Measurements from ENCODE around the gene KANSL3.
"Not testable (repeated sequence)": the region's sequence is repeated elsewhere in the genome, so short reads cannot be mapped to it uniquely, and the experiment has no call there.

Gene KANSL3

DNA sequence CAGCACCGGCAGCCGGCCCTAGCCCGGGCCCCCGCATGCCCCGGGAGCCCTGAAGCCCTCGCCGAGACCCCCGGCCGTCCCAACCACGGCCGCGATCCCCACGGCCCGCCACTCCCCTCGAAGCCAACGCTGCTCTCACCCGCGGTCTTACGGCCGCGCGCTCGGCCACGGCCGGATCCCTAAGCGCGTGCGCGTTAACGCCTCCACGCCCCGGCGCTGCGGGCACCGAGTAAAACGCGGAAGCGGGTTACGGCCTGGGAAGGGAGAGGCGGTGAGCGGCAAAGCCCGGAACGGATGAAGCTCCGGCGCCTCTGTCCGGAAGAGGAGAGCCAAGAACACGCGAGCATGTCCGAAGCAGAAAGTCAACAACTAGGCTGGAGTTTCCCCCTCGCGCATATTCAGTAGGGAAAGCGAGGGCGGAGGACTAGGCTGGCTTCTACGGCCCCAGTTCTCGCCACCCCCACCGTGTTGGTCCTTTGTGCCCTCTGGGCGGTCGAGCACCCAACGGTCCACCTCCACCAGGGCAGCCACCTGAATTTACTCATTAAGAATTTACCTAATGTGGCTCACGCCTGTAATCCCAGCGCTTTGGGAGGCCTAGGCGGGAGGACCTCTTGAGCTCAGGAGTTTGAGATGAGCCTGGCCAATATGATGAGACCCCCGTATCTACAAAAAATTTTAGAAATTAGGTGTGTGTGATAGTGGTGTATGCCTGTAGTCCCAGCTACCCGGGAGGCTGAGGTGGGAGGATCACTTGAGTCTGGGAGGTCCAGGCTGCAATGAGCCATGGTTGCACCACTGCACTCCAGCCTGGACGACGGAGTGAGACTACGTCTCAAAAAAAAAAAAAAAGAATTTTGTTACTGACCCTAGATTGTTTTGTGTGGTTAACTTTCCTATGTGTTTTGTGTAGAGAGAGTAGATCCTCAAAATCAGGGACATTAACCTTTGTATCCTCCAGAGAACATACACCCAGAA lies at the start of gene KANSL3:
Gene KANSL3, minus strand, starts transcription at position 169 of the 978 bp plus-strand sequence. CDS start 1,177 bp downstream, outside the sequence.
- peak; percentile 90 for DNase-seq

- no peak for DNase-seq
Observed at GRCh38 chr2:96687266-96687665, 49.2 kb upstream of the KANSL3 start.

- peak; percentile 17 for DNase-seq
Observed at GRCh38 chr2:96685577-96686459, 47.7 kb upstream of the KANSL3 start.

DNA sequence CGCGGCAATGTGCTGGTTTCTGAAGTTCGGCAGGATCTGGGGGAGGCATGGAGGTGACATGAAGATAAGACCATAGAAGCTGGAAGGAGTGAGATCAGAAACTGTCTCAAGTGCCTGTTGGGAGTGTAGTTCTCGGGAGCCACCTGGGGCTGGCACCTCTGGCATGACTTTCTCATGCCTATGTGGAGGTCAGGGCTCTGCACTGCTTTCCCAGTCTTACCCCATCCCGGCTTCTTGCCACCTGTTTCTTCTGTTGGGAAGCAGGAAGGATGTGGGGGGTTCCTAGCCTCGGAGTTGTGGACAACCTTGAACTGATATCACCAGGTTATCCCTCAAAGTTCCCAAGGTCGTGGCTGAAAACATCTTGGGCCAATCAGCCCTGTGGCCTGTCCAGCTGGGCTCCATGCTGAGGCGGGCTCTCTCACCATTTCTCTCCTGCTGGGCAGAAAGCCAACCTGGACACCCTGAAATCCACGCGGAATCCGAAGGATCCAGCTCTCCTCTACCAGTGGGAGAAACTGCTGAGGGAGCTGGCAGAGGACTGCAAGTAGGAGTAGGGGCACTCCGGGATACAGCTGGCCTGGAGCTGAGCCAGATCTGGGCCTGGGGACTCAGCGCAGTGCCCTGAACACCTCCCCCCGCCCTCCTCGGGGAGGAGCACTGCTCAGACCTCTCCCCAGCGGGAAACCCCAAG lies 46.9 kb upstream of the KANSL3 start:
- no peak for DNase-seq

- no peak for DNase-seq
Observed at GRCh38 chr2:96683972-96684820, 46.1 kb upstream of the KANSL3 start.

- DNase-seq = no peak
Observed at GRCh38 chr2:96683307-96683706, 45.2 kb upstream of the KANSL3 start.

GRCh38 chr2:96681540-96681939 lies 43.4 kb upstream of the KANSL3 start:
- no peak for DNase-seq

DNA sequence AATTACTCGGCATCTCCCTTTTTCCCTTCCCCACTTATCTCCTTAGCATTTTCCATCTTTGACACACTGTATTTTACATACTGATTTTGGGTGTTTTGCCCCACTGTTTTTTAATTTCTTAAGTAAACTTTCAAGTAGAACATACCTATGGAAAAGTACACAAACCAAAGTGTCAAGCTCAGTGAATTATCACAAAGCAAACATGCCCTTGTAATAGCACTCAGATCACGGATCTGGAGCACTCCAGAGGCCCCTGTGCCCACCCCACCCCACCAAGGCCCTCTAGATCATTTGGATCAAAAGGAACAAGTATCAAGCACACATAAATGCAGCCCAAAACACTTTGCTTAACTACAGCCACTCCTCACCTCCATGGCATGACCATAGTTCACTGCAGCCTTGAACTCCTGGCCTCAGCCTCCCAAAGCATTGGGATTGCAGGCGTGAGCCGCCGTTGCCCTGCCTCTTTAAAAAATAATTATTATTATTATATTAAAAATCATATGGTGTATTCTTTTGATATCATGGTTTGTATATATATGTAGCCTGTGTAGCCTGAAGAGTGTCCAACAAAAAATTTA lies 42.5 kb upstream of the KANSL3 start:
- no peak for DNase-seq

- DNase-seq = no peak
Observed at GRCh38 chr2:96679848-96680247, 41.7 kb upstream of the KANSL3 start.

- no peak for DNase-seq
Observed at GRCh38 chr2:96669539-96670215, 31.6 kb upstream of the KANSL3 start.

DNA sequence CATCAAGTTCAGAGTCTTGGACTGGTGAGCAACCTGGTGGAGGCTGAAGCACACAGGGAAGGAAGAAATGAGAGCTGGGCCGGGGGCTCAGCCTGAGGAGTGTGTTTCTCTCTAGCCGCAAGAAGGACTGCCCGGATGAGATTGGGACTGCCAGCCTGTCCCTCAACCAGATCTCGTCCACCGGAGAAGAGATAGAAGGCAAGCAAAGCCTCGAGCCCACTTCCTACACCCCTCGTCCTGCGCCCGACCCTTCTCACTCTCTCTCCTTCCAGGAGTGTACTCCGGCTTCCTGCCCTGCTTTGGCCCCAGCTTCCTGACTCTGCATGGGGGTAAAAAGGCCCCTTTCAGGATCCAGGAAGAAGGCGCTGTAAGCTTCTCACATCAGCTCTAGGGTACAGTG lies 30.7 kb upstream of the KANSL3 start:
- no peak for DNase-seq

GRCh38 chr2:96665717-96666116 lies 27.6 kb upstream of the KANSL3 start:
- not testable (repeated sequence) for DNase-seq

GRCh38 chr2:96665083-96665569 lies 27.0 kb upstream of the KANSL3 start:
- peak; percentile 98 for DNase-seq

DNA sequence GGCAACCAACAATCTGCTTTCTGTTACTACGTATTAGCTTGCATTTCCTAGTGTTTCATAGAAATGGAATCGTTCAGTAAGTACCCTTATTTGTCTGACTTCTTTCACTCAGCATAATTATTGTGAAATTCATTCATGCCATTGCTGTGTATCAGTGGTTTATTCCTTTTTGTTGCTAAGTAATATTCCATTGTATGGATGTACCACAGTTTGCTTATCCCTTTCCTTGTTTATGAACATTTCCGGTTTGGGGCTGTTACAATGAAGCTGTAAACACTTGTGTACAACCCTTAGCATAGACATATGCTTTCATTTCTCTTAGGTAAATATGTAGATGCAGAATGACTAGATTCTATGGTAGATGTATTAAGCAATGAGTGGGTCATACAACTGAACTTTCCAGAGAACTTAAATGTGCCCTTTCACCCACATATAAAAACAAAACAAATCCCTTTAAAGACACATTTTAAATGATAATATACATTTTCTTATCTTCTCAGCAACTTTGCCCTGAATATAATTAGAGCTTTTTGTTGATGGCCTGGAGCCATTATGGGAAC lies 26.3 kb upstream of the KANSL3 start:
- no peak for DNase-seq

DNA sequence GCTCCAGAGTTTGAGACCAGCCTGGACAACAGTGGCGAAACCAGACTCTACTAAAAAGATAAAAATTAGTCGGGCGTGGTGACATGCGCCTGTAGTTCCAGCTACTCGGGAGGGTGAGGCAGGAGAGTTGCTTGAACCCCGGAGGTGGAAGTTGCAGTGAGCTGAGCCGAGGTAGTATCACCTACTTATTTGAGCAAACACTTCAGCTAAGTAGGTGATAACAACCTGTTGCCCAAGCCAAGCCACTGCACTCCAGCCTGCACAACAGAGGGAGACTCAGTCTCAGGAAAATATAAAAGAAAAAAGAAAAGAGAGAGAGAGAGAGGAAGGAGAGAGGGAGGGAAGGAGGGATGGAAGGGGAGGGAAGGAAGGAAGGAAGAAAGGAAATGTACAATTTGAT lies 25.7 kb upstream of the KANSL3 start:
- no peak for DNase-seq

DNA sequence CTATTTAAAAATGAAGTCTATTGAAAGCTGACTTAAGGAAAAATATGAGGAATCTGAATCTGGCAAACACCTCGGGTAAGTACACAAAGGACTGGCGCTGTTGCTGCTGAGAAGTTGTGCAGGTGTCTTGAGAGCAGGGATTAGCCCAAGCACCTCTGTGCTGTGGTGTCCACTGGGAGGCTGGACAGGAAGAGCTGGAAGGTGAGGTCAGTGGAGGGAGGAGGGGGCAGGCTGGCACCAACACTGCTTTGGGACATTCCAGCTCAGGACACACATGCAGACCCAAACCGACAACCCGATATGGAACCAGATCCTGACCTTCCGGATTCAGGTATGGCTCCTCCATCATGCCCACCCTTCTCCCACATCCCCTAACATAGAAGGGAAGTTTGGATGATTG lies 25.1 kb upstream of the KANSL3 start:
- DNase-seq = no peak

DNA sequence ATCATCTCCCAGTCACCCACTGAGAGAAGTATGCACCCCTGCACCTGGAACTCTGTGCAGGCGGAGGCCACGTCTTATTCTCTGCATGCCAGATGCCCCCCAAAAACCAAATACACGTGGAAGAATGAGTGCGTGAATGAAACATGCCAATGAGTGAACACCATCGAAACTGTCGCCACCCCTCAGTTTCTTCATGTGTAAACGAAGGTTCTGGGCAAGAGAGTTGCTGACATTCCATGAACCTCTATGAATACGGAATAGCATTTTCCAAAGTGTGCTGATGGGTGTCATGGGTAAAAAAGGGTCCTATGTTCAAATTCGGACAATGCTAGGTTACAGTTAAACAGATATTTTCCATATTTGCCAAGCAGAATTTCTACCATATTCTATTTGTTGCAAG lies 24.2 kb upstream of the KANSL3 start:
- DNase-seq = no peak

DNA sequence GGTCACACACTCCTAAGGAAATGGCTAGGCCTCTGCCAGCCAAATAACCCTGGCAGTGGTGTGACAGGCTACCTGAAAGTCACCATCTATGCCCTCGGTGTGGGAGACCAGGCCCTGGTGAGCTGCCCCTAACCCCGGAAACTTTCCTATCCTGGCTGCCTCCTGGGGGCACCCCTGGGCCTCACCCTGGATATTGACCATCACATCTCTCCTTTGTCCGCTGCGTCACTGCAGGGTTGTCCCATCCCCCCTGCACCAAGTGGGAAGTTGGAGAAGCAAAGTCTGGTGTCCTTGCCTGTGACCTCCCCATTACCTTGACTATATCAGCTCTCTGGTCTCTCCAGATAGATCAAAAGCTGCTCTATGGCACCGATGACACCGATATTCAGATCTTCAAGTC lies 23.2 kb upstream of the KANSL3 start:
- no peak for DNase-seq

DNA sequence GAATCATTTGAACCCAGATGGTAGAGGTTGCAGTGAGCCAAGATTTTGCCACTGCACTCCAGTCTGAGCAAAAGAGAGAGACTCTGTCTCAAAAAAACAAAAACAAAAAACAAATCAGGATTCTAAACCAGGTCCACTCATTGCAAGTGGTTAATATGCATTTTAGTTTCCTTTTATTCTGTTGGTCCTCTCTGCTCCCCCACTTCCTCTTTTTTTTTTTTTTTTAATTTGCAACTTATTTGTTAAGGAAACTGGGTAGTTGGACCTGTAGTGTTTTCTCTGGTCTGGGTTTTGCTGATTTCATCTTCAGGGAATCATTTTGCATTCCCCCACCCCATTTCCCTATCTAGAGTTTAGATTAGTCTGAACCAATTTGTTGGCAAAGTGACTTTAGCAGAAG lies 18.4 kb upstream of the KANSL3 start:
- DNase-seq = no peak

DNA sequence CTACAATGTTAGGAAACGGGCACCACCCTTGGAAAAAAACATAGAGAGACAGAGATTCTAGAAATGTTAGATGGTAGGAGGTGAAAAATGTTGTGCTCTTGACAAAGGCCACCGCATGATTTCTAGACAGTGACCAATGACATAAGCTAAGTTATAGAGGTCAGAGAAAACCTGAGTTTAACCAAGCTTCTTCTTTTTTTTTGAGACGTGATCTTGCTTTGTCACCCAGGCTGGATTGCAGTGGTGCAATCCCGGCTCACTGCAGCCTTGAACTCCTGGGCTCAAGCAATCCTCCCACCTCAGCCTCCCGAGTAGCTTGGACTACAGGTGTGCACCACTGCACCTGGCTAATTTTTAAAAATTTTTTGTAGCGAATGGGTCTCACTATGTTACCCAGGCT lies 17.4 kb upstream of the KANSL3 start:
- no peak for DNase-seq

- DNase-seq = not testable (repeated sequence)
Observed at GRCh38 chr2:96654791-96655190, 16.7 kb upstream of the KANSL3 start.

Data from fibroblast of upper back skin (primary cell).